ENCODE data around the gene YPEL2.
A peak's percentile ranks its signal among the peaks of the same experiment; 100 is the strongest.
"Not testable (repeated sequence)": the region's sequence is repeated elsewhere in the genome, so short reads cannot be mapped to it uniquely, and the experiment has no call there.

The YPEL2 gene

DNA sequence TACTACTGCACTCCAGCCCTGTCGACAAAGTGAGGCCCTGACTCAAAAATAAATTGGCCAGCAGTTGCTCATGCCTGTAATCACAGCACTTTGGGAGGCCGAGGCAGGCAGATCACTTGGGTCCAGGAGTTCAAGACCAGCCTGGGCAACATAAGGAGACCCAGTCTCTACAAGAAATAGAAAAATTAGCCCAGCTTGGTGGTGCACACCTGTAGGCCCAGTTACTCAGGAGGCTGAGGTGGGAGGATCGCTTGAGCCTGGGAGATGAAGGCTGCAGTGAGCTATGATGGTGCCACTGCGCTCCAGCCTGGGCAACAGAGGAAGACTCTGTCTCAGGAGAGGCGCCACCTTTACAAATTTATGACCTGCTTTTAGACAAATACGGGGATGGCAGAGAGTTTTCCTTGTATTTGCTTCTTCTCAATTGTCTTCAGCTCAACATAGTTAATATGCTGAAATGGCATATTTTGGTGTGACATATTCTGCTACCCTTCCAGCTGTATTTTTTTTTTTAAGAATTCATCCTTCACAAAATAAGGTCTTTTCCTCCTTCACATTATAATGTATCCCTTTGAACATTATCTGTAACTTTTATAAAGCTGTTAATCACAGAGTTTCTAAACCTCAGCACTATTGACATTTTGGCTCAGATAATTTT, 21.1 kb upstream of the YPEL2 start:
- no peak overlapping the region for H3K4me3 ChIP-seq (ENCODE audit: low read length)
- H3K9me3 ChIP-seq (ENCODE audit: control insufficient read depth, low read length), result no peaks in the 10 kb centered on the region
- no peaks in the 10 kb centered on the region for H3K27me3 ChIP-seq (ENCODE audit: control insufficient read depth, insufficient read depth, low read length)
- peaks cover 11% of the 10 kb centered on the region for H3K4me1 ChIP-seq (ENCODE audit: control insufficient read depth, insufficient read depth, low read length)
- no peaks in the 10 kb centered on the region for H3K36me3 ChIP-seq (ENCODE audit: control insufficient read depth, insufficient read depth, low read length)
- H3K9ac ChIP-seq (ENCODE audit: low read length), result peak overlapping the region; percentile 39

DNA sequence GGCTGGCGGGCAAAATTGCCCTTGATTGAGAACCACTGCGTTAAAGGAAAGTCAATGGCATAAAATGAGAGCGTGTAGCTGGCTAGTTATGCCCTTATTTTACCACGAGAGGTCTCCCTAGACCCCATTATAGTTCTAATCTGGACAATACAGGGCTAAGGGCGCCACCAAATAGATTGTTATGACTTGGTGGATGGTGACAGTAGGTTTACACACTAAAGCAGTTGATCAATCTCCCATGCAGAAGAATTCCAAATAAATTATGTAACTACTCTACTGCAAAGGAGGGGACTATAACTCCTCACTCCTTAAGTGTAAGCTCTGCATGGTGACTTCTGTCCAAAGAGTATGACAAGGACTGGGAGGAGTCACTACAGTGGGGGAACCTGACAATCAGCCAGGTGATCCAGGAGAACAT, 20.4 kb upstream of the YPEL2 start:
- Histone ChIP-seq H3K9ac (ENCODE audit: low read length) (peak overlapping the region; percentile 39), H3K27me3 (ENCODE audit: control insufficient read depth, insufficient read depth, low read length) (no peaks in the 10 kb centered on the region), H3K4me3 (ENCODE audit: low read length) (no peak overlapping the region), H3K4me1 (ENCODE audit: control insufficient read depth, insufficient read depth, low read length) (peaks cover 11% of the 10 kb centered on the region), H3K36me3 (ENCODE audit: control insufficient read depth, insufficient read depth, low read length) (no peaks in the 10 kb centered on the region), H3K9me3 (ENCODE audit: control insufficient read depth, low read length) (no peaks in the 10 kb centered on the region)

DNA sequence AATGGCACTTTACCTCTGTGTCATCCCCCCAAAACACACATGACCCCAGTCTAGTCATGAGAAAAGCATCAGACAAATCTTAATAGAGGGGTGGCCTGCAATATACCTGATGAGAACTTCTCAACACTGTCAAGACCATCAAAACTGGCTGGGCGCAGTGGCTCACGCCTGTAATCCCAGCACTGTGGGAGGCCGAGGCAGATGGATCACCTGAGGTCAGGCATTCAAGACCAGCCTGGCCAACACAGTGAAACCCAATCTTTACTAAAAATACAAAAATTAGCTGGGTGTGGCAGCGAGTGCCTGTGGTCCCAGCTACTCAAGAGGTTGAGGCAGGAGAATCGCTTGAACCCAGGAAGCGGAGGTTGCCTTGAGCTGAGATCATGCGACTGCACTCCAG, 19.9 kb upstream of the YPEL2 start:
- not testable (repeated sequence) for H3K9ac ChIP-seq (ENCODE audit: low read length); H3K4me3 ChIP-seq (ENCODE audit: low read length); H3K9me3 ChIP-seq (ENCODE audit: control insufficient read depth, low read length); H3K36me3 ChIP-seq (ENCODE audit: control insufficient read depth, insufficient read depth, low read length); H3K27me3 ChIP-seq (ENCODE audit: control insufficient read depth, insufficient read depth, low read length)
- peaks cover 11% of the 10 kb centered on the region for H3K4me1 ChIP-seq (ENCODE audit: control insufficient read depth, insufficient read depth, low read length)

DNA sequence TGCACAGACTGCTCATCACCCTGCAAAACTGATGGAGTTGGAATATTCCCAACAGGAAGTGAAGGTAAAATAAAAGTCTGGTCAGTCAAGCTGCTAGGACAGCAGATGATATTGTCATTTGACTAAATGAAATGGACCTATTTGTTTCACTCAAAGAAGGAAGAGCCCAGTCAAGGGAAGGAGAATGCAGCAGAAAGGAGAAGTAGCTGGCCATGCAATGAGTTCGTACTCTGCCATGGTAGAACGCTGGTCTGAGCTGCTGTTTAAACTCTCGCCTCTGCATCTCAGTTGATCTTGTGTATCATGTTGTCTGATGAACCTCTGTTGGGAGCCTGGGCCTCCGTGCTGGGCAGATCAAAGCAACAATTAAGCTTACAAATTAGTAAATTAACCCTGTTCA, 15.6 kb upstream of the YPEL2 start:
- H3K4me1 ChIP-seq (ENCODE audit: control insufficient read depth, insufficient read depth, low read length), result peaks cover 6% of the 10 kb centered on the region
- no peak overlapping the region for H3K9ac ChIP-seq (ENCODE audit: low read length)
- no peak overlapping the region for H3K4me3 ChIP-seq (ENCODE audit: low read length)

DNA sequence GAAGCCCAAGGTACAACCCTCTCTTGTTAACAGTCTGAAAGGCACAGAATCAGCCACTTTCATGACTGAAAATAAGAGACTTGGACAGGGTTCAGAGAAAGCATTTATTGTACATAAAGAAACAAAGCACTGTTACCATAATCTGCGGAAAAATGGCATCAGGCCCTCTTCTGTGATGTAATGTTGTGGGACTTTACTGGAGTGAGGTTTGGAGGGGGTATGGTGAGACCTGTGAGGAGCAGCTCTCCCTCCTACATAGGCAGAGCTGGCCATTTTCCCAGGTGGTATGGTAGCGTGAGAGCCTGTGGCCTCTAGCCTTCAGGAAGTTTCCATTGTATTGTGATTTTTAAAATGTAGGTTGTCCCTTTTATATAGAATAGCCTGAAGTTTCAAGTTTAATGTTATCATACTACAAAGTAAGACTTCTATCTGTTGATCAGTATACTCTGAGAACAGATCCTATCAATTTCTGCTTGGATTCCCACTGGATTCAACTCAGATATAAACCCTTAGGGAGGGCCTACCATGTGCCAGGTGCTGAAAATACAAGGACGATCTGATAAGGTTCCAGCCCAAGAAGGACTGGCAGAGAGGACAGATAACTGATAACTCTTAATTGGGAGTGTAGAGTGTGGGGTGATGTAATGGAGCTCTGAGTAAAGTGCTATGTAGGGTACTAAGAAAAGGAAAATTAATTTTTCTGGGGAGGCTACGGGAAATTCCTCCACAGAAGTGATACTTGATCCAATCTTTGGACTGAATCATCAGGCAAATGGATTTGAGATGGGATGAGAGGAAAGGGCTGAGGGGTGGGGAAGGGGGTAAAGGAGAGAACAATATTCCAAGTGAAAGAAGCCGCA, 4.1 kb upstream of the YPEL2 start:
- Histone ChIP-seq H3K9ac (ENCODE audit: low read length) (no peak overlapping the region), H3K27me3 (ENCODE audit: control insufficient read depth, insufficient read depth, low read length) (no peaks in the 10 kb centered on the region), H3K4me1 (ENCODE audit: control insufficient read depth, insufficient read depth, low read length) (peaks cover 32% of the 10 kb centered on the region), H3K9me3 (ENCODE audit: control insufficient read depth, low read length) (no peaks in the 10 kb centered on the region), H3K36me3 (ENCODE audit: control insufficient read depth, insufficient read depth, low read length) (no peaks in the 10 kb centered on the region), H3K4me3 (ENCODE audit: low read length) (no peak overlapping the region)

More for the DNA sequence above, 15.6 kb upstream of the YPEL2 start:
- Histone ChIP-seq H3K9me3 (ENCODE audit: control insufficient read depth, low read length) (no peaks in the 10 kb centered on the region), H3K36me3 (ENCODE audit: control insufficient read depth, insufficient read depth, low read length) (no peaks in the 10 kb centered on the region), H3K27me3 (ENCODE audit: control insufficient read depth, insufficient read depth, low read length) (no peaks in the 10 kb centered on the region)

DNA sequence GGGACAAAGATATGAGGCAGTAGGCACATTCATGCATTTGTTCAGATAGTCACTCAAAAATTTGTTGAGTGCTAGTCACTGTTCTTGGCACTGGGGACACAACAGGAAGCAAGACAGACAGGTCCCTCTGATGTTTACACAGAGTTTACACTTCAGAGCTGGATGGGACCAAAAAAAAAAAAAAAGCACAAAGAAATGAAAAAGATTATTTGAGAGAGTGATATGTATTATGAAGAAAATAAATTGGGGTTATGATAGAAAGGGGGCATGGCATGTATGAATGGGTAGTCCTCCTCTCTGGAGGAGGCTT, 3.5 kb upstream of the YPEL2 start:
- Histone ChIP-seq H3K9ac (ENCODE audit: low read length) (no peak overlapping the region), H3K4me3 (ENCODE audit: low read length) (no peak overlapping the region), H3K4me1 (ENCODE audit: control insufficient read depth, insufficient read depth, low read length) (peaks cover 34% of the 10 kb centered on the region), H3K36me3 (ENCODE audit: control insufficient read depth, insufficient read depth, low read length) (no peaks in the 10 kb centered on the region), H3K9me3 (ENCODE audit: control insufficient read depth, low read length) (no peaks in the 10 kb centered on the region), H3K27me3 (ENCODE audit: control insufficient read depth, insufficient read depth, low read length) (no peaks in the 10 kb centered on the region)

DNA sequence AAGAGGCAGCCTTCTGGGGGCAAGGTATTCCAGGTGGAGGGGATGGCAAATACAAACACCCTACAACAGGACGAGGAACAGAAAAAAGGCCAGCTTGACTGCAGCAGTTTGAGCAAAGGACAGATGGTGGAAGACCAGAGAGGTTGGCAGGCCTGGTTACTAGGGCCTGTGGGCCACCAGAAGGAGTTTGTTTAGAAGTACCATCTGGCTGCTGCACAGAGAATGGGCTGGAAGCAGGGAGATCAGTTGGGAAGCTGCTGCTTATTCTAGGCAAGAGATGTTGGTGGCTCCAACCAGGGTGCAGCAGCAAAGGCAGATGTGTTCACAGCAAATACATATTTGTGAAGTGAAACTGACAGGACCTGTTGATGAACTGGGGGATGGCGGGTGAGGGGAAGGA, 2.9 kb upstream of the YPEL2 start:
- Histone ChIP-seq H3K9me3 (ENCODE audit: control insufficient read depth, low read length) (no peaks in the 10 kb centered on the region), H3K9ac (ENCODE audit: low read length) (no peak overlapping the region), H3K4me1 (ENCODE audit: control insufficient read depth, insufficient read depth, low read length) (peaks cover 40% of the 10 kb centered on the region), H3K4me3 (ENCODE audit: low read length) (no peak overlapping the region), H3K27me3 (ENCODE audit: control insufficient read depth, insufficient read depth, low read length) (no peaks in the 10 kb centered on the region), H3K36me3 (ENCODE audit: control insufficient read depth, insufficient read depth, low read length) (no peaks in the 10 kb centered on the region)

DNA sequence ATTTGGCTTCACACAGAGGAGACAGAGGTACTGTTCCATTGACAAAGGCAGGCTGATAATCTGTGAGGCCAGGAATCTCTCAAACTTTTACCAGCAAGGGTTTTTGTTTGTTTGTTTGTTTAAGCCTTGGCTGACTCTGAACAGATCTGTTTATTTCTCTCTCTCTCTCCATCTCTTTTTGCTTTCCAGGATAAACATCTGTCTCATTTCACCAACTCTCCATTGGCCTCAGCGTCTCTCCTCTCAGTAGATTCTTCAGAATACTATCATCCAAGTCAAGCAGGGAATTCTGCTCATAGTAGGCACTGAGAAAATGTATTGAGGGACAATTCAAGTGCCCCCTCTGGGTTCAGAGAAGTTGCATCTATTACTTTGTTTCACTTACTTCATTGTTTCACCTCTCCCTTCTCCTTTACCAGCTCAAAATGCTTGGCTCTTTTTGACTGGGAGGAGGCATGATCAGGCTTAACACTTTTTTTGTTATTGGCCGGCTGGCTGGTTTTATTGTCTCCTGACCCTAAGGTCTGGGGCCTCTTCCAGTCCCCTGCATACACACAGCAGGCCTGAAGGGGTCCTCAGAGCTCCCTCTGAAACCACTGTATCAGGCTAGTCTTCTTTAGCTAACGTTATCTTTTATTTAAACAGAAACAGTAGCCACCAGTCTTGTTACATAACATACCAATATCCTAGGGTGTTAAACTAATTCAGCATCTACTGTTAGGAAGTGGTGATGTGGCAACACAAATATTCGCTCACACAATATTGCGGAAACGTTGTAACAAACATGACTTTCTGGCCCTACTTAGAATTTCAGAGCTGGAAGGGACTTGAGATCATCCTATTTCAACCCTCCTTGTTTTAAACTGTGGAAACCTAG, 2.0 kb upstream of the YPEL2 start:
- H3K4me1 ChIP-seq (ENCODE audit: control insufficient read depth, insufficient read depth, low read length), result peaks cover 43% of the 10 kb centered on the region
- no peaks in the 10 kb centered on the region for H3K36me3 ChIP-seq (ENCODE audit: control insufficient read depth, insufficient read depth, low read length)
- no peaks in the 10 kb centered on the region for H3K9me3 ChIP-seq (ENCODE audit: control insufficient read depth, low read length)
- no peak overlapping the region for H3K4me3 ChIP-seq (ENCODE audit: low read length)
- peak overlapping the region; percentile 29 for H3K9ac ChIP-seq (ENCODE audit: low read length)
- H3K27me3 ChIP-seq (ENCODE audit: control insufficient read depth, insufficient read depth, low read length), result no peaks in the 10 kb centered on the region

DNA sequence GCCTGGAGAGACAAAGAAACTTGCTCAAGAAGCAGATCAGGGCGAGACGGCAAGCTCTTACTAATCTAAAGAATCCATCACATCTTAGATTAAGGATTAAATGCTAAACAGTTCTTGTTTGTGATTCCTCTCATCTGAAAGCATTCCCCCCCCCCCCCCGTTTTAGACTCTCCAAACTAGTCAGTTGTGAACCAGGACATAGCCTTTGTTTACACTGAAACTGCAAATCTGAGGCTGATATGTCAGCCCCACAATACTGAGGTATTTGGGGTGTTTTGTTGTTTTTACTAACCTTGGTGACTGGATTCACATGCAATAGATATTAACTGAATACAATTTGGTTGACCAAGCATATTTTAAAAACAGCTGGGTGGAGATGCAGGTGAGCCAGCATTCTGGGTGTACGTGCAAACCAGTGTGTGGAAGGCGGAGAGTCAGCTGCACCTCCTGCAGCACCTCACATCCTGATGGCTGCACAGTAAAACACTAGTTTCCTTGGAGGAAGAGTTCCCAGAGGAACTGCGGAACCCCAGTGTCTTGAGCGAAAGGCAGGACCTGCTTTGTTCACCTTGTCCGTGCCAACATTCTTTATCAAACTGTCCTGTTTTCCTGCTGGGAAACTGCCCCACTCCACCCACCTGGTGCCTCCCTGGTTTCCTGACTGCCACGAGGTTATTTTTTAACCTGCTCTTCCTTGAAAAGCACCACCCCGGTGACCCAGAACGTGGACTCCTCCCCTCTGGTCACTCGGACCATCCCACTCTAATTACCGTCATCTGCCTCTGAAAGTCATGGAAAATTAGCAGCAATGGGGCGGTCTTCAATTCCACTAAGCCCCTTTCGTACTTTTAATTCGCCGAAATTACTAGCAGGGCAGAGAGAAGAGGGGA, 1.2 kb upstream of the YPEL2 start:
- Histone ChIP-seq H3K9ac (ENCODE audit: low read length) (peak overlapping the region; percentile 29), H3K36me3 (ENCODE audit: control insufficient read depth, insufficient read depth, low read length) (no peaks in the 10 kb centered on the region), H3K27me3 (ENCODE audit: control insufficient read depth, insufficient read depth, low read length) (no peaks in the 10 kb centered on the region), H3K4me1 (ENCODE audit: control insufficient read depth, insufficient read depth, low read length) (peaks cover 49% of the 10 kb centered on the region), H3K4me3 (ENCODE audit: low read length) (no peak overlapping the region), H3K9me3 (ENCODE audit: control insufficient read depth, low read length) (no peaks in the 10 kb centered on the region)

DNA sequence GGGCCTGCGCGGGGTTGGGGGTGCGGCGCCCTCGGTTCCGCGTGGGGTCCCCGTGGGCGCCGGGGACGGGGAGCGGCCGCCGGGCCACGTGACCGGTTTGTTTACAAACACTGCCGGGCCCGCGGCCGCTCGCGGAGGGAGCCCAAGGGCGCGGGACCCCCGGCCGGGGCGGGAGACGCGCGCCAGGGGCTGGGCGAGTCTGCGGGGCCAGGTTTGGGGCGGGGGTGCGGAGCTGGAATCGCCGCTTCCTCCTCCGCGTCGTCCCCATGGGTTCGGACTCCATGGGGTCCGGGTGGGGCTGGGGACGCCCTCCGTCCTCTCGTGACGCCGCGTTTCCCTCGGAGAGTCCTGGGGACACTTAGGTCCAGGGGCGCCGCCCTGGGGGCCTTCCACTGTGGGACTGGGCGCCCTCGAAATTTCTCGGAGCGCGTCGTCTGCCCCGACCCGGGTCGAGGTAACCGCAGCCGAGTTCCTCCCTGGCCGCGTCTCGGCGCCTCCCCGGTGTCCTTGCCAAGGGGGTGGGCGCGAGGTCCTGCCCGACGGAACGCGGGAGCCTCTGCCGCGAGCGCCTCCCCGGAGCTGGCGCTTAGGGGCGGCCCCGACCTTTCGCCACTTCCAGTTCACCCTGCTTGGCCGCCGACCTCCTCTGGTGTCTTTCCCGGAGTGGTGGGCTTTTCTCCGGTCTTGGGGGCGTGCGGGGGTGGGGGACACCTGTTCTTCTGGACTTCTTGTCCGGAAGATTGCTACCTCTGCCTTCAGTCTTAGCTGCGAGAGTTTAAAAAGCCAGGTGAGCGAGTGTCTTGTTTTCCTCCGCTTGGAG, 684 bp downstream of the YPEL2 start:
- Histone ChIP-seq H3K27me3 (ENCODE audit: control insufficient read depth, insufficient read depth, low read length) (no peaks in the 10 kb centered on the region), H3K36me3 (ENCODE audit: control insufficient read depth, insufficient read depth, low read length) (no peaks in the 10 kb centered on the region), H3K4me1 (ENCODE audit: control insufficient read depth, insufficient read depth, low read length) (peaks cover 64% of the 10 kb centered on the region), H3K4me3 (ENCODE audit: low read length) (peak overlapping the region; percentile 72), H3K9me3 (ENCODE audit: control insufficient read depth, low read length) (no peaks in the 10 kb centered on the region), H3K9ac (ENCODE audit: low read length) (peak overlapping the region; percentile 90)
